Right lobe of liver (tissue), 4 donors: ENCODE results near the gene SLC9A8.

Source experiments
- POLR2A ChIP-seq: fragments of 450-650 bp; IDR thresholded peaks from one replicate; pipeline ENCODE4 v1.6.1; 2017; ENCODE audit warnings: antibody characterized with exemption, mild to moderate bottlenecking
- TF ChIP-seq, protein P1 (sequence below), 4 donors: fragments of 200-600 bp in 3 of 4; fragments of 450-650 bp in 1 of 4; IDR thresholded peaks; one replicate each; pipeline versions ENCODE4 v1.5.1 to v1.8.0; 2016 to 2022; ENCODE audit warnings: antibody characterized with exemption in 4 of 4, mild to moderate bottlenecking in 2 of 4
- donor health status: DM: no; HTN: no; CAD: no.
- donor health status: DM: no; HTN: no; CAD: no.
- donor health status: DM: no; HTN: yes; CAD: no.

DNA sequence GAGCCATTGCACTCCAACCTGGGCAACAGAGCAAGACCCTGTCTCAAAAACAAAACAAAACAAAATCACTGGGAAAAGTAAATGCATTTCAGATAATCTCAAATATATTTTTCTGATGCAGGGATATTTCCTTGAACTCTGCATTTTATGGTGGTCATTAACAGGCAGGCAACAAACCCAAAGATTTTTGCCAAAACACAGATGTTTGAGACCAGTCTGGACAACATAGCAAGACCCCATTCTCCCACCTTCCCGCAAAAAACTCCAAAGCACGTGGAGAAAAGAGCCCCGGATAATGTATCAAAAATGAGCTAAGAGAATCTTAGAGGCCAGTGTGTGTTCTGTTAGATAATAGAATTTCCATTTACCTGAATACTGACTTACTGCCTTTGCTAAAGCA, 44.3 kb downstream of the SLC9A8 start:
- TF ChIP-seq, protein P1, sequence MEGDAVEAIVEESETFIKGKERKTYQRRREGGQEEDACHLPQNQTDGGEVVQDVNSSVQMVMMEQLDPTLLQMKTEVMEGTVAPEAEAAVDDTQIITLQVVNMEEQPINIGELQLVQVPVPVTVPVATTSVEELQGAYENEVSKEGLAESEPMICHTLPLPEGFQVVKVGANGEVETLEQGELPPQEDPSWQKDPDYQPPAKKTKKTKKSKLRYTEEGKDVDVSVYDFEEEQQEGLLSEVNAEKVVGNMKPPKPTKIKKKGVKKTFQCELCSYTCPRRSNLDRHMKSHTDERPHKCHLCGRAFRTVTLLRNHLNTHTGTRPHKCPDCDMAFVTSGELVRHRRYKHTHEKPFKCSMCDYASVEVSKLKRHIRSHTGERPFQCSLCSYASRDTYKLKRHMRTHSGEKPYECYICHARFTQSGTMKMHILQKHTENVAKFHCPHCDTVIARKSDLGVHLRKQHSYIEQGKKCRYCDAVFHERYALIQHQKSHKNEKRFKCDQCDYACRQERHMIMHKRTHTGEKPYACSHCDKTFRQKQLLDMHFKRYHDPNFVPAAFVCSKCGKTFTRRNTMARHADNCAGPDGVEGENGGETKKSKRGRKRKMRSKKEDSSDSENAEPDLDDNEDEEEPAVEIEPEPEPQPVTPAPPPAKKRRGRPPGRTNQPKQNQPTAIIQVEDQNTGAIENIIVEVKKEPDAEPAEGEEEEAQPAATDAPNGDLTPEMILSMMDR (IDR thresholded peaks at IDR 0.05), result no peak
- TF ChIP-seq POLR2A, result no peak
